Spleen (tissue), 7 donors: ENCODE results near the gene FANCE.

ENCODE experiments used
- CTCF ChIP-seq, 11 experiments: fragments of 200-600 bp in 7 of 11; fragments of 450-650 bp in 4 of 11; sonication (generic) in 4 of 11; IDR thresholded peaks in 8 of 11; conservative IDR thresholded peaks in 3 of 11; 1 replicate in 7 of 11; 2 replicates in 4 of 11; pipeline versions ENCODE4 v1.4.0 to v1.8.0; 2016 to 2021; ENCODE audit warnings: antibody characterized with exemption in 11 of 11, inconsistent platforms in 4 of 11, mild to moderate bottlenecking in 1 of 11
- POLR2A ChIP-seq, 3 donors: fragments of 450-650 bp; IDR thresholded peaks; one replicate each; pipeline ENCODE4 v1.5.1; 2017; ENCODE audit warnings: antibody characterized with exemption in 3 of 3, mild to moderate bottlenecking in 1 of 3
- donor health status: DM: no; HTN: no; CAD: no; lungs with moderate emphysema.
- donor health status: DM: no; HTN: no; CAD: no.
- donor health status: DM: no; HTN: no; CAD: no.

- TF ChIP-seq CTCF (IDR thresholded peaks at IDR 0.05 in 8 of 11, conservative IDR thresholded peaks at IDR 0.05 in 3 of 11) (no peak), POLR2A (IDR thresholded peaks at IDR 0.05) (no peak)
These were observed 19.8 kb upstream of the FANCE start for GRCh38 chr6:35432291-35432690.
